ENCODE measurements around the gene CDK14. TPM values are rescaled to one million over a fixed set of nuclear protein-coding genes. Genes with fewer than 3 reads are reported as not detected.
"Not testable (repeated sequence)": the region's sequence is repeated elsewhere in the genome, so short reads cannot be mapped to it uniquely, and the experiment has no call there.

CDK14 gene
- total RNA-seq, 2 donors from 2014 or later: 10.8 to 14.6 TPM

DNA sequence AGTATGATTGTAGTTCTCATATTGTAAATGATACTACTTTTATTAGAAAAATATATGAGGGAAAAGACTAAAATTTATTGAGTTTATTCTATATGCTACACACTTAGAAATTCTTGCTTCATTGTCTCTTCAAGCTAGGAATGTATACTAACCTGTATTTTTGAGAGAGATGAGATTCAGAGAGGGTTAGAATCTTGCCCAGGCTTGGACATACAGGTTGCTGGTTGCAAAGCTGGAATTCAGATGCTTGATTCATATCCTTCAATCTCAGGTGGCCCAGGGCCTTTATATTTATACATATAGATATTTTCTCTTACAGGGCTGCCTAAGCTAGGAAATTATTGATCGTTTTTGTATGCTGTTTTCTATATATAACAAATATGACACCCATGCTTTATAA is 324.2 kb downstream of the CDK14 start:
- H3K27ac ChIP-seq: no peak overlapping the region
- no peak overlapping the region for H3K4me3 ChIP-seq
- ATAC-seq (ENCODE audit: insufficient number of reproducible peaks, low FRiP score, low read depth) (no peak), DNase-seq (ENCODE audit: low spot score) (no peak)
- no peaks in the 10 kb centered on the region for H3K27me3 ChIP-seq (replicated peaks; ENCODE audit: insufficient read depth)
- TF ChIP-seq, protein P1, sequence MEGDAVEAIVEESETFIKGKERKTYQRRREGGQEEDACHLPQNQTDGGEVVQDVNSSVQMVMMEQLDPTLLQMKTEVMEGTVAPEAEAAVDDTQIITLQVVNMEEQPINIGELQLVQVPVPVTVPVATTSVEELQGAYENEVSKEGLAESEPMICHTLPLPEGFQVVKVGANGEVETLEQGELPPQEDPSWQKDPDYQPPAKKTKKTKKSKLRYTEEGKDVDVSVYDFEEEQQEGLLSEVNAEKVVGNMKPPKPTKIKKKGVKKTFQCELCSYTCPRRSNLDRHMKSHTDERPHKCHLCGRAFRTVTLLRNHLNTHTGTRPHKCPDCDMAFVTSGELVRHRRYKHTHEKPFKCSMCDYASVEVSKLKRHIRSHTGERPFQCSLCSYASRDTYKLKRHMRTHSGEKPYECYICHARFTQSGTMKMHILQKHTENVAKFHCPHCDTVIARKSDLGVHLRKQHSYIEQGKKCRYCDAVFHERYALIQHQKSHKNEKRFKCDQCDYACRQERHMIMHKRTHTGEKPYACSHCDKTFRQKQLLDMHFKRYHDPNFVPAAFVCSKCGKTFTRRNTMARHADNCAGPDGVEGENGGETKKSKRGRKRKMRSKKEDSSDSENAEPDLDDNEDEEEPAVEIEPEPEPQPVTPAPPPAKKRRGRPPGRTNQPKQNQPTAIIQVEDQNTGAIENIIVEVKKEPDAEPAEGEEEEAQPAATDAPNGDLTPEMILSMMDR (IDR thresholded peaks at IDR 0.05): no peak
- no peaks in the 10 kb centered on the region for H3K36me3 ChIP-seq
- no peaks in the 10 kb centered on the region for H3K9me3 ChIP-seq
- no peaks in the 10 kb centered on the region for H3K4me1 ChIP-seq (ENCODE audit: control insufficient read depth in 1 of 2, low read depth in 2 of 2)

- DNase-seq (ENCODE audit: low spot score): no peak
- Histone ChIP-seq H3K4me3 (no peak overlapping the region), H3K27ac (no peak overlapping the region), H3K27me3 (replicated peaks; ENCODE audit: insufficient read depth) (no peaks in the 10 kb centered on the region), H3K9me3 (no peaks in the 10 kb centered on the region), H3K36me3 (no peaks in the 10 kb centered on the region), H3K4me1 (ENCODE audit: control insufficient read depth in 1 of 2, low read depth in 2 of 2) (no peaks in the 10 kb centered on the region)
- no peak for ATAC-seq (ENCODE audit: insufficient number of reproducible peaks, low FRiP score, low read depth)
- TF ChIP-seq, protein P1 (IDR thresholded peaks at IDR 0.05): no peak
These were observed 327.4 kb downstream of the CDK14 start for GRCh38 chr7:90923541-90923997.

DNA sequence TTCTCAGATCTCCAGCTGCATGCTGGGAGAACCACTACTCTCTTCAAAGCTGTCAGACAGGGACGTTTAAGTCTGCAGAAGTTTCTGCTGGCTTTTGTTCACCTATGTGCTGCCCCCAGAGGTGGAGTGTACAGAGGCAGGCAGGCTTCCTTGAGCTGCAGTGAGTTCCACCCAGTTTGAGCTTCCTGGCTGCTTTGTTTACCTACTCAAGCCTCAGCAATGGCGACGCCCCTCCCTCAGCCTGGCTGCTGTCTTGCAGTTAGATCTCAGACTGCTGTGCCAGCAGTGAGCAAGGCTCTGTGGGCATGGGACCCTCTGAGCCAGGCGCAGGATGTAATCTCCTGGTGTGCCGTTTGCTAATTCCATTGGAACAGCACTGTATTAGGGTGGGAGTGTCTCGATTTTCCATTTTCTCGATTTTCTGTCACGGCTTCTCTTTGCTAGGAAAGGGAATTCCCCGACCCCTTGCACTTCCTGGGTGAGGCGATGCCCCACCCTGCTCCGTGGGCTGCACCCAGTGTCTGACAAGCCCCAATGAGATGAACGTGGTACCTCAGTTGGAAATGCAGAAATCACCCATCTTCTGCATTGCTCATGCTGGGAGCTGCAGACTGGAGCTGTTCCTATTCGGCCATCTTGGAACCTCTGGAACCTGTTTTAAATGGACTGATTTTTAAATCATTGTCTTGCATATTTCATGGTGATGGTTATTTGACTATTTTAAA is 332.7 kb downstream of the CDK14 start:
- not testable (repeated sequence) for H3K4me1 ChIP-seq (ENCODE audit: control insufficient read depth in 1 of 2, low read depth in 2 of 2); DNase-seq (ENCODE audit: low spot score); H3K27me3 ChIP-seq (replicated peaks; ENCODE audit: insufficient read depth); H3K4me3 ChIP-seq; H3K9me3 ChIP-seq; H3K36me3 ChIP-seq; ATAC-seq (ENCODE audit: insufficient number of reproducible peaks, low FRiP score, low read depth); H3K27ac ChIP-seq

- DNase-seq (ENCODE audit: low spot score) (no peak), ATAC-seq (ENCODE audit: insufficient number of reproducible peaks, low FRiP score, low read depth) (no peak)
- Histone ChIP-seq H3K4me1 (ENCODE audit: control insufficient read depth in 1 of 2, low read depth in 2 of 2) (peaks cover 4 to 13% of the 10 kb centered on the region in 2 donors), H3K4me3 (no peak overlapping the region), H3K27ac (no peak overlapping the region), H3K36me3 (no peaks in the 10 kb centered on the region), H3K9me3 (no peaks in the 10 kb centered on the region), H3K27me3 (replicated peaks; ENCODE audit: insufficient read depth) (no peaks in the 10 kb centered on the region)
- TF ChIP-seq, protein P1 (IDR thresholded peaks at IDR 0.05): no peak
These were observed 336.1 kb downstream of the CDK14 start for GRCh38 chr7:90931986-90932916.

DNA sequence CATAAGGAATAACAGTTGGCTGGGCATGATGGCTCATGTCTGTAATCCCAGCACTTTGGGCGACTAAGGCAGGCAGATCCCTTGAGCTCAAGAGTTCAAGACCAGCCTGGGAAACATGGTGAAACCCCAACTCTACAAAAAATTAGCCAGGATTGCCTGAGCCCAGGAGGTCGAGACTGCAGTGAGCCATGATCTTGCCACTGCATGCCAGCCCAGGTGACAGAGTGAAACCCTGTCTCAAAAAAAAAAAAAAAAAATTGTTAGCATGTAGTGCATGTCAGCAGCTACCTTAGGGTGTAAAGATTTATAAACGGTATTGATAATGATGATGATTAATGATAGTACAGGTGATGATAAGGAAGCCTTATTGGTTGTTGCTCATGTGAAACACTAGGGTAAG is 336.9 kb downstream of the CDK14 start:
- no peaks in the 10 kb centered on the region for H3K36me3 ChIP-seq
- no peaks in the 10 kb centered on the region for H3K9me3 ChIP-seq
- no peak overlapping the region for H3K27ac ChIP-seq
- TF ChIP-seq, protein P1 (IDR thresholded peaks at IDR 0.05): no peak
- DNase-seq (ENCODE audit: low spot score): no peak
- H3K4me1 ChIP-seq (ENCODE audit: control insufficient read depth in 1 of 2, low read depth in 2 of 2): peaks cover 4 to 13% of the 10 kb centered on the region in 2 donors
- ATAC-seq (ENCODE audit: insufficient number of reproducible peaks, low FRiP score, low read depth): no peak
- H3K27me3 ChIP-seq (replicated peaks; ENCODE audit: insufficient read depth): no peaks in the 10 kb centered on the region
- H3K4me3 ChIP-seq: no peak overlapping the region

Measured in thoracic aorta (tissue), 2 donors.